OCI-LY7 (cell line): ENCODE data around the gene MYBPHL. TPM values are rescaled to one million over a fixed set of nuclear protein-coding genes. Genes with fewer than 3 reads are reported as not detected.

Experiments
- BruUV-seq: library from RNA; stranded (reverse); fragments of 400-500 nt; replicated peaks from 2 replicates; lab custom pipeline; 2021; lab: Mats Ljungman, UMichigan
- CTCF ChIA-PET: fragments of 300-600 bp; sonication (Branson Sonifier 250); formaldehyde crosslinking; loops from one replicate; lab custom pipeline; 2022; ENCODE audit warnings: antibody characterized with exemption; ENCODE audit not compliant: unreplicated experiment; lab: Charles Lee
- POLR2A ChIA-PET: fragments of 300-600 bp; sonication (Branson Sonifier 250); formaldehyde crosslinking; loops from one replicate; lab custom pipeline; 2022; ENCODE audit warnings: antibody characterized with exemption; lab: Charles Lee
- DNase-seq: peaks from one replicate; pipeline ENCODE4 v3.0.0-alpha.2; 2015; ENCODE audit warnings: low spot score
- H2AFZ ChIP-seq: fragments of 200-600 bp; sonication (generic), shearing (Covaris generic); 2 replicates; pipeline ENCODE4 v1.6.1; 2014; ENCODE audit warnings: mild to moderate bottlenecking, antibody characterized with exemption, low read length, moderate library complexity
- H3K27ac ChIP-seq: fragments of 200-600 bp; sonication (generic); 2 replicates; pipeline ENCODE4 v1.5.1; 2014; ENCODE audit warnings: mixed run types, low read depth, mild to moderate bottlenecking, moderate library complexity, low read length, inconsistent platforms; ENCODE audit not compliant: poor library complexity, severe bottlenecking
- H3K36me3 ChIP-seq: fragments of 200-600 bp; sonication (generic); 2 replicates; pipeline ENCODE4 v1.6.1; 2014; ENCODE audit warnings: mild to moderate bottlenecking, antibody characterized with exemption, low read length, moderate library complexity, mixed read lengths; ENCODE audit not compliant: insufficient read depth
- H3K4me1 ChIP-seq: fragments of 200-600 bp; sonication (generic); 2 replicates; pipeline ENCODE4 v1.5.1; 2014; ENCODE audit warnings: mild to moderate bottlenecking, low read length; ENCODE audit not compliant: insufficient read depth, poor library complexity, severe bottlenecking
- H3K4me2 ChIP-seq: fragments of 200-600 bp; sonication (generic); 2 replicates; pipeline ENCODE4 v1.6.1; 2014; ENCODE audit warnings: mild to moderate bottlenecking, low read length
- H3K4me3 ChIP-seq: fragments of 200-600 bp; sonication (generic); 2 replicates; pipeline ENCODE4 v1.5.1; 2014; ENCODE audit warnings: mild to moderate bottlenecking, low read depth, low read length; ENCODE audit not compliant: poor library complexity, severe bottlenecking
- H3K79me2 ChIP-seq: fragments of 200-600 bp; sonication (generic); 2 replicates; pipeline ENCODE4 v1.6.1; 2016; ENCODE audit warnings: low read depth, mild to moderate bottlenecking, low read length, moderate library complexity, mixed read lengths; ENCODE audit not compliant: insufficient read depth
- H3K9me2 ChIP-seq: fragments of 200-600 bp; sonication (generic); 2 replicates; pipeline ENCODE4 v1.6.1; 2016; ENCODE audit warnings: mild to moderate bottlenecking, low read length, mixed read lengths; ENCODE audit not compliant: insufficient read depth
- H3K9me3 ChIP-seq: fragments of 200-600 bp; sonication (generic); 2 replicates; pipeline ENCODE4 v1.6.1; 2014; ENCODE audit warnings: mild to moderate bottlenecking, mixed run types, low read length, mixed read lengths
- H4K20me1 ChIP-seq: fragments of 200-600 bp; sonication (generic); 2 replicates; pipeline ENCODE4 v1.6.1; 2014; ENCODE audit warnings: mild to moderate bottlenecking, antibody characterized with exemption, low read length, moderate library complexity, mixed read lengths; ENCODE audit not compliant: insufficient read depth
- EZH2phosphoT487 ChIP-seq: fragments of 200-600 bp; sonication (generic); IDR thresholded peaks from 2 replicates; pipeline ENCODE4 v1.6.1; 2018; ENCODE audit warnings: low read depth, borderline replicate concordance, mild to moderate bottlenecking, mixed run types, antibody characterized with exemption, low read length, moderate library complexity, mixed read lengths
- intact Hi-C: fragments of 100-400 bp; cut with micrococcal nuclease; formaldehyde crosslinking; loops from one replicate; pipeline ENCODE4 v1.10.0; 2022; ENCODE audit not compliant: unreplicated experiment
- total RNA-seq, 2 experiments: library from RNA; depleted of rRNA in 1 of 2; stranded (reverse); fragments of >200 nt in 1 of 2; shearing (Covaris generic) in 1 of 2; gene quantifications; 2 replicates each; pipeline ENCODE4 v1.2.3, GENCODE V29; 2014 to 2022
- TF ChIP-seq, protein P1 (sequence below): fragments of 200-600 bp; sonication (generic); conservative IDR thresholded peaks from 2 replicates; pipeline ENCODE4 v1.5.1; 2014; ENCODE audit warnings: mild to moderate bottlenecking, antibody characterized with exemption, low read length, moderate library complexity, mixed read lengths

Gene MYBPHL
- total RNA-seq, 2 experiments from 2014 or later, result 0.16 TPM; not detected in 1

- H2AFZ ChIP-seq, result no peak overlapping the region
- peaks cover 26% of the 10 kb centered on the region for H3K36me3 ChIP-seq
- ChIA-PET POLR2A (interaction anchor here (1.2 to 5.5 kb wide), 3 partner anchors 22 to 122 kb away, joined by 3 to 55 read pairs (median 5); partner anchors contain the start of gene SORT1), CTCF (interaction anchor here (1.0 to 1.7 kb wide), 2 partner anchors 111 to 122 kb away, joined by 3 to 12 read pairs; partner anchors contain the start of gene SORT1)
- intact Hi-C loops, result no loop called here
- no peak for TF ChIP-seq EZH2phosphoT487
- TF ChIP-seq, protein P1, sequence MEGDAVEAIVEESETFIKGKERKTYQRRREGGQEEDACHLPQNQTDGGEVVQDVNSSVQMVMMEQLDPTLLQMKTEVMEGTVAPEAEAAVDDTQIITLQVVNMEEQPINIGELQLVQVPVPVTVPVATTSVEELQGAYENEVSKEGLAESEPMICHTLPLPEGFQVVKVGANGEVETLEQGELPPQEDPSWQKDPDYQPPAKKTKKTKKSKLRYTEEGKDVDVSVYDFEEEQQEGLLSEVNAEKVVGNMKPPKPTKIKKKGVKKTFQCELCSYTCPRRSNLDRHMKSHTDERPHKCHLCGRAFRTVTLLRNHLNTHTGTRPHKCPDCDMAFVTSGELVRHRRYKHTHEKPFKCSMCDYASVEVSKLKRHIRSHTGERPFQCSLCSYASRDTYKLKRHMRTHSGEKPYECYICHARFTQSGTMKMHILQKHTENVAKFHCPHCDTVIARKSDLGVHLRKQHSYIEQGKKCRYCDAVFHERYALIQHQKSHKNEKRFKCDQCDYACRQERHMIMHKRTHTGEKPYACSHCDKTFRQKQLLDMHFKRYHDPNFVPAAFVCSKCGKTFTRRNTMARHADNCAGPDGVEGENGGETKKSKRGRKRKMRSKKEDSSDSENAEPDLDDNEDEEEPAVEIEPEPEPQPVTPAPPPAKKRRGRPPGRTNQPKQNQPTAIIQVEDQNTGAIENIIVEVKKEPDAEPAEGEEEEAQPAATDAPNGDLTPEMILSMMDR, result no peak
- H3K4me1 ChIP-seq, result peaks cover 4% of the 10 kb centered on the region
- H3K9me2 ChIP-seq, result no peaks in the 10 kb centered on the region
- no peaks in the 10 kb centered on the region for H4K20me1 ChIP-seq
- no peak overlapping the region for H3K4me2 ChIP-seq
- no peak overlapping the region for H3K4me3 ChIP-seq
- no peak for DNase-seq
- no peaks in the 10 kb centered on the region for H3K9me3 ChIP-seq
- H3K79me2 ChIP-seq, result no peaks in the 10 kb centered on the region
- no peak overlapping the region for H3K27ac ChIP-seq
- no TSS peak for BruUV-seq
Measured at GRCh38 chr1:109275706-109276345, 31.0 kb downstream of the MYBPHL start.

DNA sequence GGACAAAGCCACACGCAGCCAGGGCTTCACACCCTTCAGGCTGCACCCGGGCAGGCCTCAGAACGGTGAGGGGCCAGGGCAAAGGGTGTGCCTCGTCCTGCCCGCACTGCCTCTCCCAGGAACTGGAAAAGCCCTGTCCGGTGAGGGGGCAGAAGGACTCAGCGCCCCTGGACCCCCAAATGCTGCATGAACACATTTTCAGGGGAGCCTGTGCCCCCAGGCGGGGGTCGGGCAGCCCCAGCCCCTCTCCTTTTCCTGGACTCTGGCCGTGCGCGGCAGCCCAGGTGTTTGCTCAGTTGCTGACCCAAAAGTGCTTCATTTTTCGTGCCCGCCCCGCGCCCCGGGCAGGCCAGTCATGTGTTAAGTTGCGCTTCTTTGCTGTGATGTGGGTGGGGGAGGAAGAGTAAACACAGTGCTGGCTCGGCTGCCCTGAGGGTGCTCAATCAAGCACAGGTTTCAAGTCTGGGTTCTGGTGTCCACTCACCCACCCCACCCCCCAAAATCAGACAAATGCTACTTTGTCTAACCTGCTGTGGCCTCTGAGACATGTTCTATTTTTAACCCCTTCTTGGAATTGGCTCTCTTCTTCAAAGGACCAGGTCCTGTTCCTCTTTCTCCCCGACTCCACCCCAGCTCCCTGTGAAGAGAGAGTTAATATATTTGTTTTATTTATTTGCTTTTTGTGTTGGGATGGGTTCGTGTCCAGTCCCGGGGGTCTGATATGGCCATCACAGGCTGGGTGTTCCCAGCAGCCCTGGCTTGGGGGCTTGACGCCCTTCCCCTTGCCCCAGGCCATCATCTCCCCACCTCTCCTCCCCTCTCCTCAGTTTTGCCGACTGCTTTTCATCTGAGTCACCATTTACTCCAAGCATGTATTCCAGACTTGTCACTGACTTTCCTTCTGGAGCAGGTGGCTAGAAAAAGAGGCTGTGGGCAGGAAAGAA is 32.0 kb downstream of the MYBPHL start:
- H3K9me3 ChIP-seq, result no peaks in the 10 kb centered on the region
- TF ChIP-seq EZH2phosphoT487, result no peak
- TF ChIP-seq, protein P1, result no peak
- no peaks in the 10 kb centered on the region for H3K9me2 ChIP-seq
- peaks cover 4% of the 10 kb centered on the region for H3K4me1 ChIP-seq
- H3K4me2 ChIP-seq, result no peak overlapping the region
- intact Hi-C loops, result no loop called here
- POLR2A ChIA-PET, result no interaction called here
- no peak overlapping the region for H3K4me3 ChIP-seq
- H3K36me3 ChIP-seq, result peaks cover 17% of the 10 kb centered on the region
- H4K20me1 ChIP-seq, result no peaks in the 10 kb centered on the region
- CTCF ChIA-PET, result no interaction called here
- H3K27ac ChIP-seq, result no peak overlapping the region
- BruUV-seq, result no TSS peak
- H3K79me2 ChIP-seq, result no peaks in the 10 kb centered on the region
- no peak overlapping the region for H2AFZ ChIP-seq
- DNase-seq, result no peak
